Heart left ventricle (tissue), 13 donors: Measurements from ENCODE around the gene SIVA1.

Experiments used
- CTCF ChIP-seq, 12 donors: fragments of 200-600 bp; sonication (generic) in 4 of 12; IDR thresholded peaks; one replicate each; pipeline versions ENCODE4 v1.5.0 to v1.8.0; 2018 to 2022; ENCODE audit warnings: antibody characterized with exemption in 12 of 12, mild to moderate bottlenecking in 5 of 12
- POLR2A ChIP-seq, 2 donors: fragments of 450-650 bp; IDR thresholded peaks; one replicate each; pipeline ENCODE4 v1.6.1; 2017; ENCODE audit warnings: antibody characterized with exemption in 2 of 2, mild to moderate bottlenecking in 2 of 2, moderate library complexity in 2 of 2
- donor health status: ischemic (EF 13 %, LVEDD 7.1; RV severe dilation, severe dysfunction).
- donor health status: DM: no; HTN: yes; CAD: no.
- donor health status: DM: no; HTN: no; CAD: no.
- donor health status: ischemic (EF 25% LVEDD 6.9; RV normal size, moderate dysfunction).
- donor health status: ischemic (EF 25% LVEDD 5.7; RV mildly dilated, moderate dysfunction).
- donor health status: ischemic (EF 35%, LVEDD 5.7; RV mildly dilated, moderate dysfunction).
- donor health status: nonischemic (EF 11% LVEDD 7.7; RV severe dilation, severe dysfunction).
- donor health status: DM: yes; HTN: yes; CAD: no.
- donor health status: PGD.
- donor health status: ischemic (EF 29% LVEDD 5.4; RV normal size, mild dysfunction).
- donor health status: nonischemic (EF 23%, LVEDD 6.1; RV moderate dilation, normal function).

DNA sequence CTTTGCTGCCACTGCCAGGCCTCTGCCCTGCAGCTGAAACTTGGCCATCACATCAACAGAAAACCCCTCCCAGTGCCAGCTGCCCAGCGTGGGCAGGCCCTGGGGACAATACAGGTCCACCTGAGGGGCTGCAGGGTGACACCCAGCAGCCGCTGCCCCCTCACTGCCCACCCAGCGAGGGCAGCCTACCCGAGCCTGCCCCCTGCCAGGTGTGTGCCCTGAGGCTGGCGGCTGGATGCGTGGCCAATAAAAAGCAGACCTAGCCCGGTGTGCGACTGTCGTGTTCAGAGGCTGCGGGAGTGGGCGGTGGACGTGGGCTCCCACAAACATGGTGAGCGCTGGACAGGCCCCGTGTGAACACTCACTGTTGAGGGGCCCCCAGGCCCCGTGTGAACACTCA is 33.6 kb upstream of the SIVA1 start:
- TF ChIP-seq CTCF (IDR thresholded peaks at IDR 0.05) (no peak), POLR2A (IDR thresholded peaks at IDR 0.05) (no peak)
